Trophoblast cell (in vitro differentiated cells and primary cell): ENCODE data around the gene BAK1.

Experiments
- DNase-seq, 2 donors: peaks; one replicate each; pipeline ENCODE4 v3.0.0-alpha.2; 2016
- H2AFZ ChIP-seq: 2 replicates; pipeline ENCODE4 v1.6.1; 2013; ENCODE audit warnings: low read length, moderate library complexity, mild to moderate bottlenecking; ENCODE audit not compliant: insufficient read depth, poor library complexity
- H2AK5ac ChIP-seq: 2 replicates; pipeline ENCODE4 v1.6.1; 2013; ENCODE audit warnings: mild to moderate bottlenecking, low read length
- H2BK120ac ChIP-seq: 2 replicates; pipeline ENCODE4 v1.6.1; 2013; ENCODE audit warnings: low read length, mild to moderate bottlenecking, moderate library complexity; ENCODE audit not compliant: insufficient read depth, poor library complexity
- H2BK12ac ChIP-seq: 2 replicates; pipeline ENCODE4 v1.6.1; 2013; ENCODE audit warnings: mild to moderate bottlenecking, low read length, moderate library complexity
- H2BK5ac ChIP-seq: 2 replicates; pipeline ENCODE4 v1.6.1; 2013; ENCODE audit warnings: low read length, low read depth, moderate library complexity, mild to moderate bottlenecking; ENCODE audit not compliant: poor library complexity
- H3K14ac ChIP-seq: 2 replicates; pipeline ENCODE4 v1.6.1; 2013; ENCODE audit warnings: mild to moderate bottlenecking, low read length
- H3K18ac ChIP-seq: 2 replicates; pipeline ENCODE4 v1.6.1; 2013; ENCODE audit warnings: mild to moderate bottlenecking, low read length
- H3K23ac ChIP-seq: 2 replicates; pipeline ENCODE4 v1.6.1; 2013; ENCODE audit warnings: low read length
- H3K27ac ChIP-seq: 2 replicates; pipeline ENCODE4 v1.5.1; 2013; ENCODE audit warnings: low read depth, mild to moderate bottlenecking, inconsistent platforms, low read length, moderate library complexity
- H3K27me3 ChIP-seq: 2 replicates; pipeline ENCODE4 v1.6.1; 2013; ENCODE audit warnings: inconsistent platforms, mild to moderate bottlenecking, low read length, moderate library complexity; ENCODE audit not compliant: insufficient read depth
- H3K36me3 ChIP-seq, 2 experiments: 1 replicate in 1 of 2; 2 replicates in 1 of 2; pipeline ENCODE4 v1.6.1; 2013; ENCODE audit warnings: low read length in 2 of 2, mild to moderate bottlenecking in 2 of 2, moderate library complexity in 1 of 2; ENCODE audit not compliant: insufficient read depth in 2 of 2, control insufficient read depth in 1 of 2
- H3K4ac ChIP-seq: 2 replicates; pipeline ENCODE4 v1.6.1; 2013; ENCODE audit warnings: low read depth, mild to moderate bottlenecking, low read length, moderate library complexity
- H3K4me1 ChIP-seq, 2 experiments: 1 replicate in 1 of 2; 2 replicates in 1 of 2; pipeline ENCODE4 v1.6.1; 2013; ENCODE audit warnings: low read length in 2 of 2, mild to moderate bottlenecking in 2 of 2, moderate library complexity in 1 of 2; ENCODE audit not compliant: insufficient read depth in 2 of 2, control insufficient read depth in 1 of 2
- H3K4me2 ChIP-seq: 2 replicates; pipeline ENCODE4 v1.6.1; 2013; ENCODE audit warnings: inconsistent platforms, mild to moderate bottlenecking, low read length, moderate library complexity
- H3K4me3 ChIP-seq: 2 replicates; pipeline ENCODE4 v1.5.1; 2013; ENCODE audit warnings: mild to moderate bottlenecking, low read depth, low read length, inconsistent platforms
- H3K79me1 ChIP-seq: one replicate; pipeline ENCODE4 v1.6.1; 2013; ENCODE audit warnings: low read length
- H3K79me2 ChIP-seq: 2 replicates; pipeline ENCODE4 v1.6.1; 2013; ENCODE audit warnings: low read length, mild to moderate bottlenecking; ENCODE audit not compliant: control insufficient read depth, insufficient read depth, poor library complexity
- H3K9ac ChIP-seq: 2 replicates; pipeline ENCODE4 v1.6.1; 2013; ENCODE audit warnings: mild to moderate bottlenecking, low read length
- H3K9me3 ChIP-seq: 2 replicates; pipeline ENCODE4 v1.6.1; 2013; ENCODE audit warnings: low read depth, mild to moderate bottlenecking, control low read depth, inconsistent platforms, low read length; ENCODE audit not compliant: insufficient read depth
- H4K12ac ChIP-seq: 2 replicates; pipeline ENCODE4 v1.6.1; 2013; ENCODE audit warnings: low read depth, mild to moderate bottlenecking, low read length, moderate library complexity
- H4K8ac ChIP-seq: 2 replicates; pipeline ENCODE4 v1.6.1; 2013; ENCODE audit warnings: low read depth, mild to moderate bottlenecking, low read length, moderate library complexity
- H4K91ac ChIP-seq: one replicate; pipeline ENCODE4 v1.6.1; 2013; ENCODE audit warnings: low read depth, mild to moderate bottlenecking, low read length, moderate library complexity
- WGBS: extraction: QIAGEN DNeasy Blood & Tissue Kit; methylation state at CpG from one replicate; pipeline ENCODE4 v1.1.7; 2013; ENCODE audit warnings: missing lambda C conversion rate; ENCODE audit not compliant: insufficient read length, insufficient coverage; ENCODE audit errors: extremely low coverage; 5-methylcytosine and 5-hydroxymethylcytosine counted together

Gene BAK1

GRCh38 chr6:33578164-33578563 is 1.9 kb downstream of the BAK1 start:
- H2BK120ac ChIP-seq: no peak overlapping the region
- H3K27ac ChIP-seq: no peak overlapping the region
- peaks cover 4 to 10% of the 10 kb centered on the region in 2 experiments for H3K4me1 ChIP-seq
- WGBS: no CpG with 5 or more reads among the region's 7 CpGs
- no peak overlapping the region for H2AK5ac ChIP-seq
- H4K8ac ChIP-seq: no peak overlapping the region
- DNase-seq: no peak
- no peak overlapping the region for H2BK12ac ChIP-seq
- no peak overlapping the region for H3K14ac ChIP-seq
- H3K4me3 ChIP-seq: no peak overlapping the region
- H3K18ac ChIP-seq: no peak overlapping the region
- no peak overlapping the region for H2AFZ ChIP-seq
- peaks cover 36 to 39% of the 10 kb centered on the region in 2 experiments for H3K36me3 ChIP-seq
- H3K23ac ChIP-seq: no peak overlapping the region
- peaks cover 4% of the 10 kb centered on the region for H3K9me3 ChIP-seq
- H3K4me2 ChIP-seq: no peak overlapping the region
- peaks cover 9% of the 10 kb centered on the region for H3K79me2 ChIP-seq
- H3K27me3 ChIP-seq: no peaks in the 10 kb centered on the region
- no peak overlapping the region for H4K91ac ChIP-seq
- peaks cover 7% of the 10 kb centered on the region for H3K79me1 ChIP-seq
- H2BK5ac ChIP-seq: no peak overlapping the region
- H3K9ac ChIP-seq: no peak overlapping the region
- H3K4ac ChIP-seq: no peak overlapping the region
- H4K12ac ChIP-seq: no peak overlapping the region

- H4K91ac ChIP-seq: no peak overlapping the region
- H2AK5ac ChIP-seq: no peak overlapping the region
- no peaks in the 10 kb centered on the region for H3K27me3 ChIP-seq
- no peak for DNase-seq
- no peak overlapping the region for H3K4ac ChIP-seq
- peaks cover 9% of the 10 kb centered on the region for H3K79me2 ChIP-seq
- H2BK12ac ChIP-seq: no peak overlapping the region
- no peak overlapping the region for H4K8ac ChIP-seq
- H3K36me3 ChIP-seq: peaks cover 36 to 39% of the 10 kb centered on the region in 2 experiments
- H3K23ac ChIP-seq: no peak overlapping the region
- no peak overlapping the region for H3K18ac ChIP-seq
- H2AFZ ChIP-seq: no peak overlapping the region
- H3K4me2 ChIP-seq: no peak overlapping the region
- no peak overlapping the region for H3K27ac ChIP-seq
- no peak overlapping the region for H4K12ac ChIP-seq
- H3K9ac ChIP-seq: no peak overlapping the region
- peaks cover 7% of the 10 kb centered on the region for H3K79me1 ChIP-seq
- H2BK120ac ChIP-seq: no peak overlapping the region
- peaks cover 4% of the 10 kb centered on the region for H3K9me3 ChIP-seq
- no peak overlapping the region for H3K4me3 ChIP-seq
- H2BK5ac ChIP-seq: no peak overlapping the region
- no CpG with 5 or more reads among the region's 6 CpGs for WGBS
- peaks cover 4 to 10% of the 10 kb centered on the region in 2 experiments for H3K4me1 ChIP-seq
- H3K14ac ChIP-seq: no peak overlapping the region
These were observed 2.4 kb downstream of the BAK1 start for GRCh38 chr6:33577718-33578117.

- peaks cover 4 to 10% of the 10 kb centered on the region in 2 experiments for H3K4me1 ChIP-seq
- H3K27me3 ChIP-seq: no peaks in the 10 kb centered on the region
- H3K79me2 ChIP-seq: peaks cover 9% of the 10 kb centered on the region
- no peak overlapping the region for H4K8ac ChIP-seq
- no peak for DNase-seq
- H2BK120ac ChIP-seq: no peak overlapping the region
- H3K27ac ChIP-seq: no peak overlapping the region
- H2BK12ac ChIP-seq: no peak overlapping the region
- H3K79me1 ChIP-seq: peaks cover 7% of the 10 kb centered on the region
- H3K9ac ChIP-seq: no peak overlapping the region
- no peak overlapping the region for H4K91ac ChIP-seq
- no peak overlapping the region for H3K4me3 ChIP-seq
- H4K12ac ChIP-seq: no peak overlapping the region
- no peak overlapping the region for H2AK5ac ChIP-seq
- peaks cover 36 to 39% of the 10 kb centered on the region in 2 experiments for H3K36me3 ChIP-seq
- no peak overlapping the region for H3K4ac ChIP-seq
- no peak overlapping the region for H2BK5ac ChIP-seq
- H2AFZ ChIP-seq: no peak overlapping the region
- H3K23ac ChIP-seq: no peak overlapping the region
- no CpG with 5 or more reads among the region's 9 CpGs for WGBS
- no peak overlapping the region for H3K4me2 ChIP-seq
- no peak overlapping the region for H3K18ac ChIP-seq
- H3K14ac ChIP-seq: no peak overlapping the region
- peaks cover 4% of the 10 kb centered on the region for H3K9me3 ChIP-seq
These were observed 3.0 kb downstream of the BAK1 start for GRCh38 chr6:33577106-33577535.

GRCh38 chr6:33576668-33577067 is 3.4 kb downstream of the BAK1 start:
- no CpG with 5 or more reads among the region's 11 CpGs for WGBS
- no peak overlapping the region for H3K9ac ChIP-seq
- H4K12ac ChIP-seq: no peak overlapping the region
- no peak overlapping the region for H2BK12ac ChIP-seq
- no peak overlapping the region for H3K4me2 ChIP-seq
- no peak overlapping the region for H2BK120ac ChIP-seq
- no peak overlapping the region for H3K4ac ChIP-seq
- H3K4me1 ChIP-seq: peaks cover 4 to 10% of the 10 kb centered on the region in 2 experiments
- H3K18ac ChIP-seq: no peak overlapping the region
- no peak overlapping the region for H2AK5ac ChIP-seq
- H3K27ac ChIP-seq: no peak overlapping the region
- no peaks in the 10 kb centered on the region for H3K27me3 ChIP-seq
- no peak overlapping the region for H4K8ac ChIP-seq
- H3K14ac ChIP-seq: no peak overlapping the region
- peaks cover 36 to 39% of the 10 kb centered on the region in 2 experiments for H3K36me3 ChIP-seq
- peaks cover 4% of the 10 kb centered on the region for H3K9me3 ChIP-seq
- H3K79me2 ChIP-seq: peaks cover 9% of the 10 kb centered on the region
- no peak overlapping the region for H3K23ac ChIP-seq
- peaks cover 7% of the 10 kb centered on the region for H3K79me1 ChIP-seq
- H2BK5ac ChIP-seq: no peak overlapping the region
- H4K91ac ChIP-seq: no peak overlapping the region
- H3K4me3 ChIP-seq: no peak overlapping the region
- no peak overlapping the region for H2AFZ ChIP-seq
- DNase-seq: no peak
